NCI-H774 (cell line): ENCODE measurements around the gene ACKR4.
"Not testable (repeated sequence)": the region's sequence is repeated elsewhere in the genome, so short reads cannot be mapped to it uniquely, and the experiment has no call there.

Experiments used
- DNase-seq: peaks from one replicate; lab custom pipeline; 2025; lab: John Stamatoyannopoulos, UW

Gene ACKR4

DNA sequence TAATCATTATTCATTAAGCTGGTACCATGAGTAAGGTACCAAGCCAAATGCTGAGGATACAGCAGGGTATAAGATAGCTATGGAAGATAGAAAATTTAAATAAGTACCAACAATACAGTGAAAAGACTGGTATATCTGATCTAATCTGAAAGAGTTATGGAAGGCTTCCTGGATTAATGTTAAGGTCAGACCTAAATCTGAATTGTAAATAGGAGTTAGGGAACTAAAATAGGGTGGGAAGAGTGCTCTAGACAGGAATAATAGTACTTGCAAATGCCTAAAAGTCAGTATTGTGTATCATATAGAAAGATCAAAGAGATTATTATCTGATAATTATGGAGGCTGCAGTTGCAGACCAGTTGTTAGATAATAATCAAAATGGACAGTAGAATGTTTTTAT, 2.6 kb upstream of the ACKR4 start:
- no peak for DNase-seq

DNA sequence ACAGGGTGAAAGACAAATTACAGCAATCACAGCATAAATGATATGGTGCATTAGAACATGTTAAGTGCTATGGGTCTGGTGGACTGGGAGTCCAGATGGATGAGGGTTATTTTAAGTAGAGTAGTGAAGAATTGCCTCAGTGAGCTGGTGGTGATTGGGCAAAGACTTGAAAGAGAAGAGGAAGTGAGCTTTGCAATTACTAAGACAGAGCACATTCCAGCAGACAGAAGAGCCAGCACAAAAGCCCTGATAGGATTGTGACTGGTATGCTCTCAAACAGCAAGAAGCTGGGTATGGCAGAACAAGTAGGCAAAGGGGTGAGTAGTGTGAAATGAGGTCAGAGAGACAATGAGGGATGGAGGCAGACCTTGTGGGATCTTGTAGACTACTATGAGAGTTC, 2.1 kb upstream of the ACKR4 start:
- DNase-seq: no peak

DNA sequence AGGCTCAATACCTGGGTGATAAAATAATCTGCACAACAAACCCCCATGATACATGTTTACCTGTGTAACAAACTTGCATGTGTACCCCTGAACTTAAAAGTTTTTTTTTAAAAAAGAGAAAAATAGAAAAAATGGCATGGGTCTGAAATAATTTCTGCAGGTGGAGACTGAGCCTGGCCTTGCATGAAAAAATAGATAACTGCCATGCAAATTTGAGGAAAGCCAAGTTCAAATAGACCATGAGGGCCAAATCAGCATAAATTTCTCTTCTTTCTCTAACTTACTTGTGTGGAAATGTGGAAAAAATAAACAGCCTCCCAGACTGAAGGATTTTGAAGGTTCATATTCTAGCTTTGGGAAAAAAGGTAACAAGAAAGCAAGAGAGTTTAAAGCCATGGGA, 744 bp upstream of the ACKR4 start:
- DNase-seq: no peak

DNA sequence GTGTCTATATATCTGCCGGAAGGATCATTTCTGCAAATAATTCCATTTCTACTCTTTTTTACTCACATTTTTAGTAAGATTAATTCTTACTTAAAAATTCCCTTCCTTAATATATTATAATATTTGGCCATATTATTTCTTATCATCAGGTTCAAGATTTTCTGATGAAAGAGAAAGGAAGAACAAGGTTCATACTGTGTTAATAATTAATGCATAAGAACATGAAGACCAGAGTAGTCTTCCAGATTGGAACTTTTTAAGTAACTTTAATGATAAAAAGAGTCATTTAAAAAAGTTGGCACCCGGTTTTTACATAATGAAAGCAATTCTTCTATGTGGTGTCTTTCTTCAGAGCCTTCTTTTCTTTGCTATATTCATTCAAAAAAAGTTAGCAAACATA, 590 bp downstream of the ACKR4 start:
- DNase-seq: no peak

DNA sequence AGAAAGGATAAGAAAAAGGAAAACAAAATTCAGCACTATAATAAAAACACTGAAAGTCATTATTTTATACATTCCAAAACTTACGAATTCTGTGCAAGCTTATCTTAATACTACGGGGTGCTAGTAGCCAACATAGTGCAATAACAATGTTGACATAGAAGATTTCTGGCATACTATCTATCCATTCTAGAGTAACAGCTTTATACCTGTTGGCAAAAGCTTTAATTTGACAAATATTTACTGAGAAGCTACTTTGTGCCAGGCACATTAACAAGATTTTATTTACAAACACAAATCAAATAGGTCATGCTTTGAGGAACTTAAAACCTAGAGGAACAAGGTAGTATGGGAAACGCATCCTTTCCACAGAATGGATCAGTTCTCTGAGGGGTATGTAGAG, 1.1 kb downstream of the ACKR4 start:
- no peak for DNase-seq

DNA sequence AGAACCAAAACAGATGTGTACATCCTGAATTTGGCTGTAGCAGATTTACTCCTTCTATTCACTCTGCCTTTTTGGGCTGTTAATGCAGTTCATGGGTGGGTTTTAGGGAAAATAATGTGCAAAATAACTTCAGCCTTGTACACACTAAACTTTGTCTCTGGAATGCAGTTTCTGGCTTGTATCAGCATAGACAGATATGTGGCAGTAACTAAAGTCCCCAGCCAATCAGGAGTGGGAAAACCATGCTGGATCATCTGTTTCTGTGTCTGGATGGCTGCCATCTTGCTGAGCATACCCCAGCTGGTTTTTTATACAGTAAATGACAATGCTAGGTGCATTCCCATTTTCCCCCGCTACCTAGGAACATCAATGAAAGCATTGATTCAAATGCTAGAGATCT, 3.5 kb downstream of the ACKR4 start:
- DNase-seq: not testable (repeated sequence)

DNA sequence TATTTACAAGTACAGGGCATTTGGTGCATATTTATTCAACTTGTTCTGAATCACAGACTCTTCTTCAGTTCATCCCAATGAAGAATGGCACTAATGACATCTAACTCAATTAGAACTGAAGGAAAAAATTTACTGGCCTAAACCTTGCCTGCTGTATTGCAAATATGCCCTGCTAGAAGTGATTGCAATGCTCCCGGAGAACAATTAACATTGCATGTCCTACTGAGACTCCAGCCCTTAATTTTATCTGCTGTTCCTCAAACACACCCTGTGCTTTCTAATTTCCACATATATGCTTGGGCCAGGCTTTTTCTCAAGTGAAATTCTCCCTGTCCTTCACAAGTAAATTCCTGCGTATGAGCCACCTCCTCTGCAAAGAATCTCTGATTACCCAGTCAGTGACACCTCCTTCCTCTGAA, 8.3 kb downstream of the ACKR4 start:
- no peak for DNase-seq

DNA sequence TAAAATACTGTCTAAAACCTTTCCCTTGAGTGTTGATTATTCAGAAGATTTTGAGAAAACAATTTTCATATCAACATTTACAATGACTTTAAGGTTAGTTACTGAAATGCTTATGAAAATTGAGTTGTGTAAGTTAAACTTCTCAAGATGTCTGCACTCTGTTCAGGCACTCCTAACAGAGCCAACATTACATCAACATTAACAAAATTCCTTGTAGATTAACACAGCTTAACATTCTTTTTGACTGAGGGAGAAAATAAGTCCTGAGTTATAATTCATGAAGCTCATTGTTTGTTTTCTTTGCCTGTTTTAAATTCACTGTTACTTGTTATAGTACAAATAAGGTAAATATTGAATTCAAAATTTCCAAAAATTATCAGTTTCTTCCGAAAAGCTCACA, 9.0 kb downstream of the ACKR4 start:
- no peak for DNase-seq

DNA sequence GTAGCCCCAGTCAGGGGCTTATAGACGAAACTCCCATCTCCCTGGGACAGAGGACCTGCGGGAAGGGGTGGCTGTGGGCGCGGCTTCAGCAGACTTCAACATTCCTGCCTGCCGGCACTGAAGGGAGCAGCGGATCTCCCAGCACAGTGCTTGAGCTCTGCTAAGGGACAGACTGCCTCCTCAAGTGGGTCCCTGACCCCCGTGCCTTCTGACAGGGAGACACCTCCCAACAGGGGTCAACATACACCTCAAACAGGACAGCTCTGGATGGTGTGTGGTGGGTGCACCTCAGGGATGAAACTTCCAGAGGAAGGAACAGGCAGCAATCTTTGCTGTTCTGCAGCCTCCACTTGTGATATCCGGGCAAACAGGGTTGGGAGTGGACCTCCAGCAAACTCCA, 9.6 kb downstream of the ACKR4 start:
- DNase-seq: not testable (repeated sequence)

DNA sequence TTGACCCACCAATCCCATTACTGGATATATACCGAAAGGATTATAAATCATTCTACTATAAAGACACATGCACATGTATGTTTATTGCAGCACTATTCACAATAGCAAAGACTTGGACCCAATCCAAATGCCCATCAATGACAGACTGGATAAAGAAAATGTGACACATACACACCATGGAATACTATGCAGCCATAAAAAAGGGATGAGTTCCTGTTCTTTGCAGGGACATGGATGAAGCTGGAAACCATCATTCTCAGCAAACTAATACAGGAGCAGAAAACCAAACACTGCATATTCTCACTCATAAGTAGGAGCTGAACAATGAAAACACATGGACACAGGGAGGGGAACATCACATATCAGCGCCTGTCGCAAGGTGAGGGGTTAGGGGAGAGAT, 18.2 kb downstream of the ACKR4 start:
- DNase-seq: not testable (repeated sequence)

DNA sequence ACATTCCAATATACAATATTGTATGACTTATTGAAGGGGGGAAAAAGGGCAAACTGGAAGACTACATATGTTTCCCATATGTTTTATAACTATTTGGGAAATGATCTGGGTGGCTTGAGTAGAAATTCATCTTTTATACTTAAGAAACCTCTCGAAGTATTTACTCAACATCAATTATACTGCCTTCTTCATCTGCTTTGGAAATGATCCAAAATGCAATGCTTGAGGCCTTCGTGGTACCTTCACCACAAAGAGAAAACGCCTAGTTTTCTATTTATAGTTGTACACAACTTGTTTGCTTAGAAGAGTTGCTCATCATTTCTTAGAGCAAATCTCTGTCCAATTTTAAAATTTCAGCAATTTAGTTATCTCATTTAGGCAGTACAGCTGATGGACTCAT, 18.8 kb downstream of the ACKR4 start:
- no peak for DNase-seq

DNA sequence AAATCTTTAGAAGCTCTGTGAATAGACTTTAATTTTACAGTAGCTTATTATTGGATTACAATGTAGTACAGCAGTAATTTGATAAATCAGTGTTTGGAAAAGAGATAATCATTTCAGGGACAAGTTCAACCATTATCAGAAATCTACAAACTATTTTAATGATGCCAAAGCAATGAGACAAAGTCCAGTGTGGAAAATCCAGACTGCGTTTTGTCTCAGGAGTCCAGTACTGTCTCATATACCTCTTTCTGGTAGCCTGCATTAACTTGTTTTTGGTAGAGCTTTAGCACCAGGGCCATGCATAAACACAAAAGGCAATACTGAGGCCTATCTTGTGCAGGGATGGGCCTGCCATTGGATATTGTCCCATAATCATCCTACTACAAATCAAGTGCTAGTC, 19.7 kb downstream of the ACKR4 start:
- DNase-seq: no peak

DNA sequence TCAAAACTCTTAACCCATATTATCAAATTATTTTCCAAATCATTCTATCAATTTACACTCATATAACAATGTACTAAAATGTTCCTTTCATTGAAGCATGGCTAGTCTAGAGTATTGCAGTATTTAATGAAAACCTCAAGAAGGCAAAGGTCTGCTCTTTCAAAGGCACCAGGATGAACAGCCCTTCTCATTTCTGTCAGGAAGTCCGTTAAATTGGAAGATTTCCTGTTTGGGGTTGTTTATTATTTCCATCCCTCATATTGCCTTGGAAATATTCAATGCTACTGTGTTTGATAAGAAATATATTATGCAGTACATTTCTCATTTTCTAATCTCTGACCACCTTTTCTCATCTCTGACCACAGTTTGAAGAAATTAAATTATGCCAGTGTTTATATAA, 25.1 kb downstream of the ACKR4 start:
- no peak for DNase-seq

DNA sequence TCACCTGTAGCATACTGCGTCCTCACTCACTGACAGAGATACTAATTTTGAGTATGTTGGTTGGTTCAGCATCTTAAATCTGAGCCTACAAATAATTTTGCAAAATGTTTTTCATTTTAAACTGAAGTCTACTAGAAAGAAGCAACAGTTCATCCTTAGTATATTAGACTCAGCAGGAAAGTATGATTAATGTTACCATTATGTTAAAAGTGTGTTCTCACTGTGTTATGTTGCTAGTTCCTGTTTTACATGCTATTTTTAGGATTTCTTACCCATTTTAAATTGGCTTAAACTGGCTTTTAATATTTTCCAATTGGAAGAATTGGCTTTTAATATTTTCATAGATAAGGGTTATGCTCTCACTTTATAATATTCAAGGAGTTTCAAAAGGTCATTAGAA, 25.7 kb downstream of the ACKR4 start:
- DNase-seq: no peak

DNA sequence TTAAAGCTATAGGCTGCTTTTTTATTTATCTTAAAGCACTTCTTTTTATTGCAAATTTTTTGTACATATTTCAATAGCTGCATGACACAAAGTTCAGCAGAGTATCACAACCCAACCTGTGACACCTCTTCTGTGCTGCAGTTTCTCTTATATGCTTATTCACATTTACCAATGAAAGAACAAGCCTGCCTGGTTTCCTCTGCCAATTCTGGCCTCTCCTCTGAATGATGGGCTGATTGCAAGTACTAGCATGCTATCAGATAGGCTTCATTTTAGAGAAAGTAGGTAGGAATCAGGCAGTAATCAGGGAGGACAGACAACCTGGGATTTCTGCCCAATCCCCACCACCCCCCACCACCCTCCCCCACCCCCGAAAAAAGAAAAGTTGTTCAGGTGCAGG, 26.6 kb downstream of the ACKR4 start:
- DNase-seq: no peak

DNA sequence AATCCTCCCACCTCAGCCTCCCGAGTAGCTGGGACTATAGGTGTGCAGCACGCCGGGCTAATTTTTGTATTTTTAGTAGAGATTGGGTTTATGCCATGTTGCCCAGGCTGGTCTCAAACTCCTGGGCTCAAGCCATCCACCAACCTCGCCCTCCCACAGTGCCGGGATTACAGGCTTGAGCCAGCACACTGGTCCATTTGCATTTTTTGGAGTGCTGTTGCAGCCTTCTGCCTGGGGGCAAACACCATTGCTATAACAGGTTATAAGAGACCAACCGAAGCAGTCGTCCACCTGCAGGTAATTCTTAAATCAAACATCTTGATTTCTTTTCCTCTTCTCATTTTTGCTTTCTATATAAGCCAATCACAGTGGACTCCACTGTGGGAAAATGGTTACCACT, 27.7 kb downstream of the ACKR4 start:
- DNase-seq: no peak

DNA sequence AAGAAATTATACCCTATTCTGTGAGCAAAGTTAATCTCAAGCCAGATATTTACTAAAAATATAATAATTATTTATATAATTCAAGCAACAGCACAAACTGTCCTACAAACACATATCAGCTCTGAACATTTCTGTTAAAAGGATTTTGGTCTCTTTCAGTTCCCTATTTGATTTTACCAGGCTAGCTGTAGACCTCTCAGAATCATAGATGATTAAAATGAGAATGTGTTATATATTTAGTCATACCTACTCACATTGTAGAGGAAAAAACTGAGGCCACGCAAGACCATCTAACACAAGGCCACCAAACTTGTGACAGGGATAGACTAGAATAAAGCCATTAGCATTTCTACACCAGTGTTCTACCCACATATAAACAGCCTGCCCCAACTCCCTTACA, 28.5 kb downstream of the ACKR4 start:
- no peak for DNase-seq

DNA sequence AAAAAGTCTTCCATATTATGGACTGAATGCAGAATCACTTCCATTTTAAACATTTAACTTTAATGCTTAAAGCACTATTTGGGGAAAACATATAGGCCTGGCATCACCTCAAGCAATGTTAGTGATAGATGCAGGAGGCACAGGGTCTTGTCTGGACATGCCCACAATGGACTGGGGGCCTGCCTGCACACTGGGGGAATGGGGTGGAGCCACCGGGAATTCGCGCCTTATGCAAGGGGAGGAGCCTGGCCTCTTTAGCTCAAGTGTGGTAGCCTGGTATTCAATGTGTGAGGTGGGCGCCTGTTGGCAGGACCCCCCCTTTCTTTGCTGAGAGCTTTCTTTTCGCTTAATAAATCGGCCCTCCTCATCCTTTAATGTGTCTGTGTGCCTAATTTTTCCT, 29.9 kb downstream of the ACKR4 start:
- DNase-seq: no peak

DNA sequence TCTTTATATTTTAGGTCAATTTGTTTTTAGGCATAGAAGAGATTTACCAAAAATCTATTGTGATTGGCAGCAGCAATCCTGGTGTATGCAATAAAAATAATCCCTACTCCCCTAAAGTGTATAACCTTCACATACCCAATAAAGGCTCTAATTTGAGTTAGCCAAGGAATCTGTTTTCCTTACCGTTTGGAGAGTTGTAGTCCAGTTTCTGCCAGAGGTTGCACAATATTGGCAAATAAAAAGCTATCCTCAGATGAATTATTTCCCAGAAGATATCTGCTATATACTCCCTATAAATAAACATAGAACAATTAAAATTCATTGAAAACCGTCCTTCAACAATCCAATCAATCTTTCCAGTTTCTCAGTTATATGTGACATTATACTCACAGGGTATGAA, 31.1 kb downstream of the ACKR4 start:
- no peak for DNase-seq

DNA sequence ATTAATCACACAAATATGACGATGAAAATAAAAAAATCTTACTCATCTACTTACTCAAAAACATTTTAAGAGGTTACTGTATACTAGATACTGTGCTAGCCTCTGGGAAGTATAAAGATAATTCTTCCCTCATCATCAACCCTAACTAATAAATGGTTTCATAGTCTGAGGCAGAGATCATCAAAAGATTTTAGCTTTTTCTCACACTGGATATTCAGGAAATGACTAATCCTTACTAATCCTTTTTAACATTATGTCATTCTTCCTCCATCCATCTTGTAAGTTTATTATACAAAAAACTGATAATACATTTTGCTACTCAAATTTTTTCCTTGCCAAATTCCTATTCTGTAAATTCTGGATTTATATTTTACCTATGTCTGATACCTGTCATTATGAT, 32.9 kb downstream of the ACKR4 start:
- DNase-seq: no peak

DNA sequence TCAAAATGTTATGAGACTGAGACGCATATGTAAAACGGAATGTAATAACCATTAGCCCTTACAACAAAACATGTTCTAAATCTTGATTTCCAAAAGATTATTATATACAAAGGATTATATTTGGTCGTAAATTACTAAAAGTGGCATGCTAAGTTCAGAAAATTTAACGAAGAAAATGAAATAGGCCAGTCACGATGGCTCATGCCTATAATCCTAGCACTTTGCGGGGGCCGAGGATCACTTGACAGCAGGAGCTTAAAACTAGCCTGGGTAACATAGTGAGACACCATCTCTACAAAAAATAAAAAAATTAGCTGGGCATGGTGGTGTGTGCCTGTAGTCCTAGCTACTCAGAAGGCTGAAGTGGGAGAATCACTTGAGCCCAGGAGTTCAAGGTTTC, 33.5 kb downstream of the ACKR4 start:
- DNase-seq: no peak

DNA sequence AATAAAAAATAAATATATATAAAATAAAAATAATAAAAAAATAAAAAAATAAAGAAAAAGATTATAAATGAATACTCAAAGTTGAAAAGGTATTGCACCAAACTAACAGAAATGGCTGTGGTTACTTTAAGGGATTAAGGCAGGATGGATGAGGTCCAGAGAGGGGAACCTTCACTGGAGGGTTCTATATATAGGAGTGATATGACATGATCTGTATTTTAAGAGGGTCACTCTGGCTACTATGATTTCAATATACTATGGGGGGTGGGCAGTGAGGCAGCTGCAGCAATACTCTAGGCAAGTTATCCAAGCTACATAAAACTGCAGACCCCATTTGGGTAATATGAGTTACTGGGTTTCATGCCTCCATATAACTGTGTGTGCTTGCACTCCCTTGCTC, 38.0 kb downstream of the ACKR4 start:
- no peak for DNase-seq

DNA sequence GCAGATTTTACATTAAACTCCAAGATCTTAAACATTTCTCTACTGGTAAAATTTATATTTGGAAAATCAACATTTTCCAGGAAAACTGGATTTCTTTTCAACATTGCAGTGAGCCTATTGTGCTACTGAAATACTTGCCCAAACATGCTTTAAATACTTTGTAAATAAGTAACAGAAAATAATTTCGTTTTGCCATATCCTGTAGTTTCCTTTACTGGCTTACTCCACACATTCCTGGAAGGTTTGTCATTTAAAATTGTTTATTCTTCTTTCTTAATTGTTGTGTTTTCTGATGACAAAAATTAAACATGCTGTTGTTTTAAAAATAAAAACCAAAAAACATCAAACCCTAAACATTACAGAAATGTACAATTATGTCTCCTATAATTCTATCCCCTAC, 40.5 kb downstream of the ACKR4 start:
- DNase-seq: no peak

DNA sequence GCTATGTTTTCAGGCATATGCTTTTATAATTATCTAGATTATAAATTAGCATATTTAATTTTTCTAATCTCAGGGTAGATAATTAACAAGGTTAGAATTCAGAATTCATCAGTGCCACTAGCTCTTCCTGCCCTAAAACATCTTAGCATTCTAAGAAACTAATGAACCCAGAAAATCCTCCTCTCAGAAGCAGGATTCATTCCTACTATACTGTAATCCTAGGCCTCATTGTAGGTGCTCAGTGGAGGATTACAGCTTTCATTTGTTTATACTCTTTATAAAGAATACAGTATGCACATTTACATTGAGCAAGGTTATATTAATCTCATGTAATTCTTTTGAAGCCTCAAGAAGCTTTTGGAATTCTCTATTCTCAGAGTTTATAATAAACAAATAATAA, 41.6 kb downstream of the ACKR4 start:
- no peak for DNase-seq

DNA sequence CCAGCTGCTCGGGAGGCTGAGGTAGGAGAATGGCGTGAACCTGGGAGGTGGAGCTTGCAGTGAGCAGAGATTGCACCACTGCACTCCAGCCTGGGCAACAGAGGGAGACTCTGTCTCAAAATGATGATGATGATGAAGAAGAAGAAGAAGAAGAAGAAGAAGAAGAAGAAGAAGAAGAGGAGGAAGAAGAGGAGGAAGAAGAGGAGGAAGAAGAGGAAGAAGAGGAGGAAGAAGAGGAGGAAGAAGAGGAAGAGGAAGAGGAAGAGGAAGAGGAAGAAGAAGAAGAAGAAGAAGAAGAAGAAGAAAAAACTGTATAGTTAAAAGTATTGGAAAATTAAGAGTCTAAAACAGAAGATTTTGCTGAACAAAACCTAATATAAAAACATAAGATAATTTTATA, 44.4 kb downstream of the ACKR4 start:
- DNase-seq: not testable (repeated sequence)
